Glutamatergic neuron (in vitro differentiated cells): ENCODE results near the gene ZSCAN18. TPM values are rescaled to one million over a fixed set of nuclear protein-coding genes. Genes with fewer than 3 reads are reported as not detected.

Experiments
- DNase-seq: peaks from one replicate; pipeline ENCODE4 v3.0.0; 2022
- H3K27ac Mint-ChIP-seq: one replicate; pipeline ENCODE4 v1.8.0; 2020; ENCODE audit warnings: mild to moderate bottlenecking, mixed read lengths, inconsistent platforms; ENCODE audit not compliant: unreplicated experiment
- H3K27me3 Mint-ChIP-seq: one replicate; pipeline ENCODE4 v1.8.0; 2020; ENCODE audit warnings: mild to moderate bottlenecking, moderate library complexity, mixed read lengths, inconsistent platforms; ENCODE audit not compliant: unreplicated experiment
- H3K36me3 Mint-ChIP-seq: one replicate; pipeline ENCODE4 v1.8.0; 2020; ENCODE audit warnings: mild to moderate bottlenecking, mixed read lengths, inconsistent platforms; ENCODE audit not compliant: unreplicated experiment
- H3K4me1 Mint-ChIP-seq: one replicate; pipeline ENCODE4 v1.8.0; 2020; ENCODE audit warnings: mild to moderate bottlenecking, low read depth, mixed read lengths, inconsistent platforms; ENCODE audit not compliant: unreplicated experiment
- H3K4me3 Mint-ChIP-seq: one replicate; pipeline ENCODE4 v1.8.0; 2020; ENCODE audit warnings: mild to moderate bottlenecking, mixed read lengths, inconsistent platforms; ENCODE audit not compliant: unreplicated experiment
- H3K9me3 Mint-ChIP-seq: one replicate; pipeline ENCODE4 v1.8.0; 2020; ENCODE audit warnings: mild to moderate bottlenecking, moderate library complexity, mixed read lengths, inconsistent platforms; ENCODE audit not compliant: unreplicated experiment
- total RNA-seq: library from RNA; stranded (reverse); fragmentation: NEBNext Ultra II Directional; extraction: Animal tissue kit (Norgen Biotek cat#: 25700); gene quantifications from one replicate; pipeline ENCODE4 v1.2.1, GENCODE V29; 2021; ENCODE audit not compliant: unreplicated experiment
- TF ChIP-seq, protein P1 (sequence below): fragments of 200-600 bp; sonication (generic); IDR thresholded peaks from one replicate; pipeline ENCODE4 v1.5.0; 2021; ENCODE audit not compliant: partially characterized antibody, unreplicated experiment

The ZSCAN18 gene
- total RNA-seq, 1 donor from 2014 or later, result 66.7 TPM

- Mint-ChIP-seq H3K4me3 (no peak overlapping the region), H3K27me3 (peaks cover 8% of the 10 kb centered on the region), H3K36me3 (peaks cover 33% of the 10 kb centered on the region), H3K9me3 (peaks cover 20% of the 10 kb centered on the region), H3K4me1 (no peaks in the 10 kb centered on the region), H3K27ac (no peak overlapping the region)
- TF ChIP-seq, protein P1, sequence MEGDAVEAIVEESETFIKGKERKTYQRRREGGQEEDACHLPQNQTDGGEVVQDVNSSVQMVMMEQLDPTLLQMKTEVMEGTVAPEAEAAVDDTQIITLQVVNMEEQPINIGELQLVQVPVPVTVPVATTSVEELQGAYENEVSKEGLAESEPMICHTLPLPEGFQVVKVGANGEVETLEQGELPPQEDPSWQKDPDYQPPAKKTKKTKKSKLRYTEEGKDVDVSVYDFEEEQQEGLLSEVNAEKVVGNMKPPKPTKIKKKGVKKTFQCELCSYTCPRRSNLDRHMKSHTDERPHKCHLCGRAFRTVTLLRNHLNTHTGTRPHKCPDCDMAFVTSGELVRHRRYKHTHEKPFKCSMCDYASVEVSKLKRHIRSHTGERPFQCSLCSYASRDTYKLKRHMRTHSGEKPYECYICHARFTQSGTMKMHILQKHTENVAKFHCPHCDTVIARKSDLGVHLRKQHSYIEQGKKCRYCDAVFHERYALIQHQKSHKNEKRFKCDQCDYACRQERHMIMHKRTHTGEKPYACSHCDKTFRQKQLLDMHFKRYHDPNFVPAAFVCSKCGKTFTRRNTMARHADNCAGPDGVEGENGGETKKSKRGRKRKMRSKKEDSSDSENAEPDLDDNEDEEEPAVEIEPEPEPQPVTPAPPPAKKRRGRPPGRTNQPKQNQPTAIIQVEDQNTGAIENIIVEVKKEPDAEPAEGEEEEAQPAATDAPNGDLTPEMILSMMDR, result no peak
- DNase-seq, result no peak
Observed at GRCh38 chr19:58079792-58080191, 18.2 kb downstream of the ZSCAN18 start.

DNA sequence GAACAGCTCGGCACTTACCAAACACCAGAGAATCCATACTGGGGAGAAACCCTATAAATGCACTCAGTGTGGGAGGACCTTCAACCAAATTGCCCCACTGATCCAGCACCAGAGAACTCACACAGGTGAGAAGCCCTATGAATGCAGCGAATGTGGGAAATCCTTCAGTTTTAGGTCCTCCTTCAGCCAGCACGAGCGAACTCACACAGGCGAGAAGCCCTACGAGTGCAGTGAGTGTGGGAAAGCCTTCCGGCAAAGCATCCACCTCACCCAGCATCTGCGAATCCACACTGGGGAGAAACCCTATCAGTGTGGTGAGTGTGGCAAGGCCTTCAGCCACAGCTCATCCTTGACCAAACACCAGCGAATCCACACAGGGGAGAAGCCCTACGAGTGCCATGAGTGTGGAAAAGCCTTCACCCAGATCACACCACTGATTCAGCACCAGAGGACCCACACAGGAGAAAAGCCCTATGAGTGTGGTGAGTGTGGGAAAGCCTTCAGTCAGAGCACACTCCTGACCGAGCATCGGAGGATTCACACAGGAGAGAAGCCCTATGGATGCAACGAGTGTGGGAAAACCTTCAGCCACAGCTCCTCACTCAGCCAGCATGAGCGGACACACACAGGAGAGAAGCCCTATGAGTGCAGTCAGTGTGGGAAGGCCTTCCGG is 30.7 kb downstream of the ZSCAN18 start:
- H3K36me3 Mint-ChIP-seq, result peaks cover 76% of the 10 kb centered on the region
- TF ChIP-seq, protein P1, result no peak
- no peaks in the 10 kb centered on the region for H3K4me1 Mint-ChIP-seq
- H3K9me3 Mint-ChIP-seq, result peaks cover 39% of the 10 kb centered on the region
- H3K27me3 Mint-ChIP-seq, result peaks cover 16% of the 10 kb centered on the region
- no peak for DNase-seq
- no peak overlapping the region for H3K4me3 Mint-ChIP-seq
- H3K27ac Mint-ChIP-seq, result no peak overlapping the region

DNA sequence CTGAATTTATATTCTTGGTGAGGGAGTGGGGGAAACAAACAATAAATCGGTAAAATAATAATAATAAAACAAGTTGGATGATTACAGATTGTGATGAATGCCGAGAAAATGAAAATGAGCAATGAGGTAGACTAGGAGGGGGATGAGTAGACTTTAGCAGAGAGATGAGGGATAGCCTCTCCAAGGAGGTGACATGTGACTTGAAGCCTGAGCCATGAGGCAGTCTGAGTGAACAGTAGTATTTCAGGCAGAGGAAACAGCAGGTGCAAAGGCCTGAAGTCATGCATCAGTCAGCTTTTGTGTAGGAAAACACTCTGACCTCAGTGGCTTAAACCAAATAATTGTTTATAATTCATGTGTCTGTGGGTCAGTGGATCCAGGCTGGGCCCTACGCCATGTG is 34.3 kb downstream of the ZSCAN18 start:
- Mint-ChIP-seq H3K27me3 (peaks cover 19% of the 10 kb centered on the region), H3K4me3 (no peak overlapping the region), H3K36me3 (peaks cover 73% of the 10 kb centered on the region), H3K27ac (no peak overlapping the region), H3K9me3 (peaks cover 46% of the 10 kb centered on the region), H3K4me1 (peaks cover 3% of the 10 kb centered on the region)
- no peak for DNase-seq
- TF ChIP-seq, protein P1, result no peak

DNA sequence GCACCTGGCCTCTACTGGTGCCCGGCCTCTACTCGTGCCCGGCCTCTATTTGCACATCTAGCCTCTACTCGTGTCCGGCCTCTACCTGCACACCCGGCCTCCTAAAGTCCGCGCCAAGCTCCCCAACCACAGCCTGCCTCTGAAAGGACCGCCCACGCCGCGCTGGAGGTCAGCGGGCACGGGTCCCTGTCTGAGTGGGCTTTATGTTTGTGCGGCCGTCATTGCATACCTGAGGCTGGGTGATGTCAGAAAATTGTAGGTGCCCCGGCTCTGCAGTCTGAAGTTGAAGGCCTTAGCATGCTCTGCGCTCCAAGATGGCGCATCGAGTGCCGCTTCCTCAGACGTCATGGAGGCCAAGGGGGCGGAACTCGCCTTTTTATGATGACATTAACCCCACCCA is 37.8 kb downstream of the ZSCAN18 start:
- H3K36me3 Mint-ChIP-seq, result peaks cover 55% of the 10 kb centered on the region
- H3K27me3 Mint-ChIP-seq, result peaks cover 14% of the 10 kb centered on the region
- DNase-seq, result no peak
- TF ChIP-seq, protein P1, result no peak
- H3K4me1 Mint-ChIP-seq, result peaks cover 5% of the 10 kb centered on the region
- H3K9me3 Mint-ChIP-seq, result peaks cover 32% of the 10 kb centered on the region
- H3K27ac Mint-ChIP-seq, result peak overlapping the region; percentile 87
- peak overlapping the region; percentile 76 for H3K4me3 Mint-ChIP-seq

GRCh38 chr19:58059671-58060078 is 38.4 kb downstream of the ZSCAN18 start:
- H3K4me1 Mint-ChIP-seq, result peaks cover 5% of the 10 kb centered on the region
- H3K27ac Mint-ChIP-seq, result peak overlapping the region; percentile 97
- H3K9me3 Mint-ChIP-seq, result peaks cover 37% of the 10 kb centered on the region

More at GRCh38 chr19:58059671-58060078, 38.4 kb downstream of the ZSCAN18 start:
- Mint-ChIP-seq H3K36me3 (peaks cover 52% of the 10 kb centered on the region), H3K27me3 (peaks cover 14% of the 10 kb centered on the region), H3K4me3 (peak overlapping the region; percentile 87)
- TF ChIP-seq, protein P1, result no peak
- DNase-seq, result no peak
